Measurements from ENCODE around the gene CNTNAP2.

CNTNAP2 gene

GRCh38 chr7:146096994-146097393 lies 19.6 kb upstream of the CNTNAP2 start:
- TF ChIP-seq ZFX (IDR thresholded peaks at IDR 0.05) (no peak), CTCF (conservative IDR thresholded peaks at IDR 0.05) (peak; percentile 11; the same call in 1 of the 2 replicates)
- no peak overlapping the region for H3K27ac ChIP-seq

- TF ChIP-seq ZFX (IDR thresholded peaks at IDR 0.05), result no peak
- TF ChIP-seq CTCF (conservative IDR thresholded peaks at IDR 0.05), result no peak
- H3K27ac ChIP-seq, result no peak overlapping the region
These were observed 10.3 kb upstream of the CNTNAP2 start for GRCh38 chr7:146106319-146106718.

- TF ChIP-seq ZFX (IDR thresholded peaks at IDR 0.05) (no peak), CTCF (conservative IDR thresholded peaks at IDR 0.05) (no peak)
These were observed 3.8 kb upstream of the CNTNAP2 start for GRCh38 chr7:146112755-146113154.

DNA sequence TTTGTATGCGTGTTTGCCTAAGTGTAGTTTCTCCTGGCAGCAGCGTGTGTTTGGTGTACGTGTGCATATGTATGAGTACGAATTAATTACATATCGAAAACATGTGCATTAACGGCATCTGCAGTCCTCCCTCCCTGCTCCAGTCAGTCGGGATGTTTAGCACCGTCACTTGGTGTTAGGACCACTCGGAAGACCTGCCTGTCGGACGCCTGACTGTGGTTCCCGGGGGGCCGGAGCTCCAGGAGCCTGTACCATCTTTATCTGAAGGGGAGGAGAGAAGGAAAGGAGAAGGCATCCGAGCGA lies 1.1 kb upstream of the CNTNAP2 start:
- no peak overlapping the region for H3K27ac ChIP-seq
- no peak for TF ChIP-seq ZFX (IDR thresholded peaks at IDR 0.05)
- no peak for TF ChIP-seq CTCF (conservative IDR thresholded peaks at IDR 0.05)

More at GRCh38 chr7:146112755-146113154, 3.8 kb upstream of the CNTNAP2 start:
- H3K27ac ChIP-seq, result no peak overlapping the region

DNA sequence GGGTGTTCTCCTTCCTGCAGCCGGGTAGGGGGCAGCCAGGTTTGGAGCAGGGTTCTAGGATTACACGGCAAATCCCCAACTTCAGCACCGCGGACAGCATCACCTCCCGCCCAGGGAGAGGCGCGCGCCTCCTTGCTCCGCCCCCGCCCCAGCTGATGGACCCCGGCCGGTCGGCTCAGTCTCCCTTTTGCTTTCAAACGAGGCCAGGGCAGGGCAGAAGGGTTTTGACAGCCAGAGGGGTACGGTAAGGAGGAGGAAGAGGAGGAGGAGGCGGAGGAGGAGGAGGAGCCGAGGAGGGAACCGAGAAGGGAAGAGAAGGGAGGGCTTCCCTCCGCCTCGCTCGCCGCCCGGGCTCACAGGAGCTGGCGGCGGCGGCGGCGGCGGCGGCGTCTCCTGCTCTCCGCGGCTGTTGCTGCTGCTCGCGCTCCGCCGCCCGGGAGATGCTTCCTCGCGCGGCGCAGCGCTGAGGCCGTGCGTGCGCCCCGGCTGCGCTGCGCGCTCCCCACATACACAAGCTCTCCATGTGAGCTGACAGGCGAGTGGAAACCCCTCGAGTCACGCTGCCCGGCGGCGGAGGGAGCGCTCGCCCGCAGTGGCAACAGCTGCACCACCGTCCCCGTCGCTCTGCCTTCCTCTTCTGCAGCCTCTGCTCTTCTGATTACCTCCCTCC lies 615 bp upstream of the CNTNAP2 start:
- no peak for TF ChIP-seq CTCF (conservative IDR thresholded peaks at IDR 0.05)
- TF ChIP-seq ZFX (IDR thresholded peaks at IDR 0.05), result no peak
- H3K27ac ChIP-seq, result no peak overlapping the region

DNA sequence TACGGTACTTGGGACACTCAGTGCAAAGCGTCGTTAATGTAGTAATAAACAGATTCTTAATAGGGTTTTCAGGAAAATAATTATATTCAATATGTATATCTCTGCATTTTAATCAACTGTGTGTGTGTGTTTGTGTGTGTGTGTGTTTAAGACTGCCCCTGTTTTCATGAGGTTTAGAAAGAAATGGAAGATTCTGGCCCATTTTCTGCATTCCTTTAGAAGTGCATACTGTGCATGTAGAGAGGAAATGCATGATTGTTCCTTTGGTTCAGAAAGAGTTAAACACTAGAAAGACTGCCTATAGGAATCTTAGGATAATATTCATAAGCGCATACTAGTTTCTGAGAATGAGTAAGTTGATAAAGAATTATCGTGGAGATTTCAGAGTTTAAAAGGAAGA lies 975 bp downstream of the CNTNAP2 start:
- no peak overlapping the region for H3K27ac ChIP-seq
- TF ChIP-seq ZFX (IDR thresholded peaks at IDR 0.05) (no peak), CTCF (conservative IDR thresholded peaks at IDR 0.05) (no peak)

DNA sequence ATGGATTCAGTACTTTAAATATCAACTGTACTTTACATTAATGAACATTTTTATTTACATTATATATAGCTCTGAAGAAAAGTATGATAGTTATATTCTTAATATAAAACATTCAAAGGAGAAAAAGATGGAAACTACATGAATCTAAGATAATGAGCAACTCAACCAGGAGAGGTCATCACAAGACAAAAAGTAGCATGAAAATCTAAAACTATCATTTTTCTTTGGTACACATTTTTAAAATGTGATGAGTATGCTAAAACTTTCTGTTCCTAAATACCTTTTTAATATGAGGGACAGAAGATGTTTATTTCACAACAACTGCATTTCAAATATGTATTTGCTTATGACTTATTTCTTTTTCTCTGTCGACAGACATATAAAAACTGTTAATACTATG lies 2.4 kb downstream of the CNTNAP2 start:
- H3K27ac ChIP-seq, result no peak overlapping the region
- TF ChIP-seq CTCF (conservative IDR thresholded peaks at IDR 0.05), result no peak
- no peak for TF ChIP-seq ZFX (IDR thresholded peaks at IDR 0.05)

Measured in C4-2B (cell line).